ENCODE data around the gene MYBPC2. TPM values are rescaled to one million over a fixed set of nuclear protein-coding genes. Genes with fewer than 3 reads are reported as not detected.
A peak's percentile ranks its signal among the peaks of the same experiment; 100 is the strongest.

The MYBPC2 gene
- total and polyA plus RNA-seq, 9 donors, result 15.6 to 93.4 (median 62.2) TPM

DNA sequence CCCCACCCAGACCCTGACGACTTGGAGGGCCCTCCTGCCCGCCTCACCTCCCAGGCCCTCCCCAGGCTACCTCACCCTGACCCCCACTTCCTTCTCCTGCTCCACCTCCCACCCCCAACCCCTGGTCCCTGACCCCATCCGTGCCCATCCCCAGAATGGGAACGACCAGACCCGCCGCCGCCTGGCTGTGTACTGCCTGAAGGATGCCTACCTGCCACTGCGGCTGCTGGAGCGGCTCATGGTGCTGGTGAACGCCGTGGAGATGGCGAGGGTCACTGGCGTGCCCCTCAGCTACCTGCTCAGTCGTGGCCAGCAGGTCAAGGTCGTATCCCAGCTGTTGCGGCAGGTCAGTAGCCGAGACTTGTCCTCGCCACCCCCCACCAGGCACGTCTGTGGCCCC is 25.9 kb upstream of the MYBPC2 start:
- WGBS (ENCODE audit: insufficient coverage), result 94% methylated on average over 19 of the region's 19 CpGs
- no peaks in the 10 kb centered on the region for H3K4me1 ChIP-seq (ENCODE audit: control insufficient read depth, insufficient read depth, low read length)
- H3K4me3 ChIP-seq (ENCODE audit: low read length), result no peak overlapping the region
- peaks cover 57% of the 10 kb centered on the region for H3K36me3 ChIP-seq (ENCODE audit: control insufficient read depth, insufficient read depth, low read length)
- H3K9me3 ChIP-seq (replicated peaks; ENCODE audit: control insufficient read depth, low read depth, low read length), result no peaks in the 10 kb centered on the region
- no peaks in the 10 kb centered on the region for H3K27me3 ChIP-seq (ENCODE audit: control insufficient read depth, insufficient read depth, low read length)
- no peak overlapping the region for H3K27ac ChIP-seq (ENCODE audit: low read length)
- DNase-seq, result no peak

DNA sequence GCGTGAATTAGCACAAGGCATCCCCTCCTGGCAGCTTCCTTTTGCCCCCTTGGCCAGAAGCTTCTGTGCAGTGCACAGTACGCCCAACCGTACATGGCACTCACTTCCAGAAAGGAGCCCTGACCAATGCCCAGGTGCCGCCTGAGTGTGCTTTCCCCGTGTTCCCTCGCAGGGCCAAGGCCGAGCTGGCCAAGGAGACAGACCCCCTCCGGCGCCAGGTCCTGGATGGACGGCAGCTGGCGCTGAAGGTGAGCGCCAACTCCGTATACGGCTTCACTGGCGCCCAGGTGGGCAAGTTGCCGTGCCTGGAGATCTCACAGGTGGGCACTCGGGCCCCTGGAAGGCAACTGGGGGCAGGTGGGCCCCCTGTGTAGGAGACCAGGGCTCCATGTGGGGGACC is 23.3 kb upstream of the MYBPC2 start:
- peaks cover 42% of the 10 kb centered on the region for H3K36me3 ChIP-seq (ENCODE audit: control insufficient read depth, insufficient read depth, low read length)
- no peak overlapping the region for H3K4me3 ChIP-seq (ENCODE audit: low read length)
- no peaks in the 10 kb centered on the region for H3K27me3 ChIP-seq (ENCODE audit: control insufficient read depth, insufficient read depth, low read length)
- H3K27ac ChIP-seq (ENCODE audit: low read length), result no peak overlapping the region
- 94% methylated on average over 17 of the region's 17 CpGs for WGBS (ENCODE audit: insufficient coverage)
- no peaks in the 10 kb centered on the region for H3K9me3 ChIP-seq (replicated peaks; ENCODE audit: control insufficient read depth, low read depth, low read length)
- no peak for DNase-seq
- H3K4me1 ChIP-seq (ENCODE audit: control insufficient read depth, insufficient read depth, low read length), result no peaks in the 10 kb centered on the region

DNA sequence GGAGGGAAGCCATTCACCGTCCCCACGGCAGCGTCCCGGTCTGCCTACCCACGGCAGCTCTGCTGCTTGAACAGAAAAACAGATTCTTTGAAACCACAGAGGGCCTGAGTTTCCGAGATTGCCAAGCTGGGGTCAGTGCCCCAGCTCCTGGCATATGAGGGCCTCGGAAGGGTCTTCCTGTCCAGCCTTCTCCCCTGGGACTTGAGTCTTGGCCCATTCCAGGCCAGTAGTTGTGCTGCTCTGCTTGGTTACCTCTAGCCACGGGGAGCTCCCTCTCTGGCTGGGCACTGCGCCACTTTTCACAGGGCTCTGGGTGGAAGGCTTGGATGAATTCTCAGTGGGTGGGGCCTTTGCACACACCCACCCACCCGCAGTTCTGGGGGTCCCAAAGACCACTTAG is 22.6 kb upstream of the MYBPC2 start:
- 80% methylated on average over 7 of the region's 10 CpGs for WGBS (ENCODE audit: insufficient coverage)
- peaks cover 3% of the 10 kb centered on the region for H3K4me1 ChIP-seq (ENCODE audit: control insufficient read depth, insufficient read depth, low read length)
- H3K4me3 ChIP-seq (ENCODE audit: low read length), result no peak overlapping the region
- DNase-seq, result no peak
- no peaks in the 10 kb centered on the region for H3K9me3 ChIP-seq (replicated peaks; ENCODE audit: control insufficient read depth, low read depth, low read length)
- H3K36me3 ChIP-seq (ENCODE audit: control insufficient read depth, insufficient read depth, low read length), result peaks cover 41% of the 10 kb centered on the region
- H3K27me3 ChIP-seq (ENCODE audit: control insufficient read depth, insufficient read depth, low read length), result no peaks in the 10 kb centered on the region
- H3K27ac ChIP-seq (ENCODE audit: low read length), result no peak overlapping the region

DNA sequence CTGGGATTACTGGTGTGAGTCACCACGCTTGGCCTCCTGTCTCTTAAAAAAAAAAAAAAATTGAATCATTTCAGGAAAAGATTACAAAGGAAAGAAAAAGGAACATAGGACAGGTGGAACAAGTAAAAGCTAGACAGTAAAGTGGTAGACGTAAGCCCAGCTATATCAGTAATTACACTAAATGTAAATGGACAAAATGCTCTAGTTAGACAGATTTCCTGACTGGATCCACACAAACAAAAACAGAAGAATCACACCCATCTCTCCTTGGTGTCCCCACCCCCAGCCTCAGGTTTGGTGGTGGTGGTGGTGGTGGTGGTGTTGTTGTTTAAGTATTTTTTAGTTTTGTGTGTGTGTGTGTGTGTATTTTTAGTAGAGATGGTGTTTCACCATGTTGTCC is 20.3 kb upstream of the MYBPC2 start:
- peaks cover 4% of the 10 kb centered on the region for H3K27me3 ChIP-seq (ENCODE audit: control insufficient read depth, insufficient read depth, low read length)
- no peak overlapping the region for H3K4me3 ChIP-seq (ENCODE audit: low read length)
- H3K36me3 ChIP-seq (ENCODE audit: control insufficient read depth, insufficient read depth, low read length), result peaks cover 25% of the 10 kb centered on the region
- H3K27ac ChIP-seq (ENCODE audit: low read length), result no peak overlapping the region
- DNase-seq, result no peak
- H3K4me1 ChIP-seq (ENCODE audit: control insufficient read depth, insufficient read depth, low read length), result peaks cover 3% of the 10 kb centered on the region
- no CpG with 5 or more reads among the region's 2 CpGs for WGBS (ENCODE audit: insufficient coverage)
- H3K9me3 ChIP-seq (replicated peaks; ENCODE audit: control insufficient read depth, low read depth, low read length), result no peaks in the 10 kb centered on the region

DNA sequence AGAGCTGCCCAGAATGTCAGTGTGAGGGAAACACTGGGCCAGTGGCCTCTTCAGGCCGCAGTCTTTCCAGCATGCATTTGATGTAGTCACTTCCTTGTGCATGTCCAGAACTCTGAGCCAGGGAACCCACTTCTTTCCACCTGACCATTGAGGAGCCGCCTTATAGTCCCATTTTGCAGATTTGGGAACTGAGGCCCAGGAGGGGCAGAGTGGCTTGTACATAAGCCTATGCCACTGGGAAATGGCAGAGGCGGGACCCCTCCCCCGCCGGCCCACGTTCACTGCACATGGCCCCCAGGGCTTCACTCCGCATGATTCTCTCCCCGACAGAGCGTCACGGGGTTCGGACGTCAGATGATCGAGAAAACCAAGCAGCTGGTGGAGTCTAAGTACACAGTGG is 19.6 kb upstream of the MYBPC2 start:
- Histone ChIP-seq H3K27ac (ENCODE audit: low read length) (no peak overlapping the region), H3K4me1 (ENCODE audit: control insufficient read depth, insufficient read depth, low read length) (peaks cover 3% of the 10 kb centered on the region), H3K36me3 (ENCODE audit: control insufficient read depth, insufficient read depth, low read length) (peaks cover 25% of the 10 kb centered on the region), H3K9me3 (replicated peaks; ENCODE audit: control insufficient read depth, low read depth, low read length) (no peaks in the 10 kb centered on the region), H3K27me3 (ENCODE audit: control insufficient read depth, insufficient read depth, low read length) (peaks cover 9% of the 10 kb centered on the region), H3K4me3 (ENCODE audit: low read length) (no peak overlapping the region)
- WGBS (ENCODE audit: insufficient coverage), result 83% methylated on average over 10 of the region's 13 CpGs
- no peak for DNase-seq

DNA sequence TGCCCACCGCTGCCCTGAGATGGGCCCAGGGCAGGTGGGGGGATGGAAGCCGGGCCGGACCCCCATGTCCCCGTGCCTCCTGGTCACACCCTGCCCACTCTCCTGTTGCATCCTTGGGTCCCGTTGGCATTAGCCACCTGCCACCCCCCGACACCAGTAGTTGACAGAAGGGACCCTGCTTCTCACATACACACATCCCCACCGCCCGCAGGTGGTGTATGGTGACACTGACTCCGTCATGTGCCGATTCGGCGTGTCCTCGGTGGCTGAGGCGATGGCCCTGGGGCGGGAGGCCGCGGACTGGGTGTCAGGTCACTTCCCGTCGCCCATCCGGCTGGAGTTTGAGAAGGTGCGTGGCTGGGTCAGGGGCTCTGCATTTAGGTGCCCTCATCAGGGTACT is 19.2 kb upstream of the MYBPC2 start:
- no peak overlapping the region for H3K4me3 ChIP-seq (ENCODE audit: low read length)
- peaks cover 25% of the 10 kb centered on the region for H3K36me3 ChIP-seq (ENCODE audit: control insufficient read depth, insufficient read depth, low read length)
- no peak for DNase-seq
- H3K27me3 ChIP-seq (ENCODE audit: control insufficient read depth, insufficient read depth, low read length), result peaks cover 13% of the 10 kb centered on the region
- H3K4me1 ChIP-seq (ENCODE audit: control insufficient read depth, insufficient read depth, low read length), result peaks cover 7% of the 10 kb centered on the region
- WGBS (ENCODE audit: insufficient coverage), result 93% methylated on average over 21 of the region's 21 CpGs
- no peaks in the 10 kb centered on the region for H3K9me3 ChIP-seq (replicated peaks; ENCODE audit: control insufficient read depth, low read depth, low read length)
- H3K27ac ChIP-seq (ENCODE audit: low read length), result no peak overlapping the region

DNA sequence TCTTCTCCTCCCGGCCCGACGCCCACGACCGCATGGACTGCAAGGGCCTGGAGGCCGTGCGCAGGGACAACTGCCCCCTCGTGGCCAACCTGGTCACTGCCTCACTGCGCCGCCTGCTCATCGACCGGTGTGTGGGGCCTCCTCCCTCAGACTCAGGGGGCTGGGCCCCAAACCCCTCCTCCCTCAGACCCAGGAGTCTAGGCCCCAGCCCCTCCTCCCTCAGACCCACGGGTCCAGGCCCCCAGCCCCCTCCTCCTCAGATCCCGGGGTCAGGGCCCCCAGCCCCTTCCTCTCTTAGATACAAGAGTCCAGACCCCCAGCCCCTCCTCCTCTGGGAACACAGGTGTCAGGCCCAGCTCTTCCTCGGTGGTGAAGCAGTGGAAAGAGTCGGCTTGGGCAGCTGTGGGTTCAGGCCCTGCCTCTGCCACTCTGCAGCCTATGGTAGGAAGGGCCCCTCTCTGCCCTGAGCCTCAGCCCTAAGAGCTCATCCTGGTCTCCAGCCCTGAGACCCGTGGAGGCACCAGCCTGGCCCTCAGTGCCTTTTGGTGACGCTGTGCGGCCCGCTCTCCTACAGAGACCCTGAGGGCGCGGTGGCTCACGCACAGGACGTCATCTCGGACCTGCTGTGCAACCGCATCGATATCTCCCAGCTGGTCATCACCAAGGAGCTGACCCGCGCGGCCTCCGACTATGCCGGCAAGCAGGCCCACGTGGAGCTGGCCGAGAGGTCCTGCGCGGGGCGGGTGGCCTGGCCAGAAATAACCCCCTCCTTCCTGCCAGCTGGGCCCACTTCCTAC is 17.6 kb upstream of the MYBPC2 start:
- H3K4me3 ChIP-seq (ENCODE audit: low read length), result no peak overlapping the region

DNA sequence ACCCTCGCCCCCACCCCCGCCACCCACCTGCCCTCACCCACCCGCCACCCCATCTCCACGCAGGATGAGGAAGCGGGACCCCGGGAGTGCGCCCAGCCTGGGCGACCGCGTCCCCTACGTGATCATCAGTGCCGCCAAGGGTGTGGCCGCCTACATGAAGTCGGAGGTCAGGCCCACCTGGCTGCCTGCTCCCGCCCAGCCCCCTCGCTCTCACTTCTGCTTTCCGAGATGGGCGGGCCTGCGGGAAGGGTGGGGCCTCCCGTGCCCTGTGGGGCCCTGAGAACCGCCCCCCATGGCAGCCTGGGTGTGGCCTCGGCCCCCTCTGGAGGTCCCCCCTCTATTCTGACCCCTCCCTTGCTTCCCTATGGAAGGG is 17.0 kb upstream of the MYBPC2 start:
- H3K27ac ChIP-seq (ENCODE audit: low read length), result no peak overlapping the region
- WGBS (ENCODE audit: insufficient coverage), result 68% methylated on average over 16 of the region's 22 CpGs
- H3K4me1 ChIP-seq (ENCODE audit: control insufficient read depth, insufficient read depth, low read length), result peaks cover 14% of the 10 kb centered on the region
- peaks cover 31% of the 10 kb centered on the region for H3K27me3 ChIP-seq (ENCODE audit: control insufficient read depth, insufficient read depth, low read length)
- no peak overlapping the region for H3K4me3 ChIP-seq (ENCODE audit: low read length)
- H3K36me3 ChIP-seq (ENCODE audit: control insufficient read depth, insufficient read depth, low read length), result peaks cover 4% of the 10 kb centered on the region
- H3K9me3 ChIP-seq (replicated peaks; ENCODE audit: control insufficient read depth, low read depth, low read length), result no peaks in the 10 kb centered on the region
- no peak for DNase-seq

More for the DNA sequence above, 17.6 kb upstream of the MYBPC2 start:
- Histone ChIP-seq H3K9me3 (replicated peaks; ENCODE audit: control insufficient read depth, low read depth, low read length) (no peaks in the 10 kb centered on the region), H3K27me3 (ENCODE audit: control insufficient read depth, insufficient read depth, low read length) (peaks cover 28% of the 10 kb centered on the region), H3K36me3 (ENCODE audit: control insufficient read depth, insufficient read depth, low read length) (peaks cover 10% of the 10 kb centered on the region), H3K27ac (ENCODE audit: low read length) (no peak overlapping the region), H3K4me1 (ENCODE audit: control insufficient read depth, insufficient read depth, low read length) (peaks cover 14% of the 10 kb centered on the region)
- peak; percentile 65 for DNase-seq
- 48% methylated on average over 28 of the region's 37 CpGs for WGBS (ENCODE audit: insufficient coverage)

DNA sequence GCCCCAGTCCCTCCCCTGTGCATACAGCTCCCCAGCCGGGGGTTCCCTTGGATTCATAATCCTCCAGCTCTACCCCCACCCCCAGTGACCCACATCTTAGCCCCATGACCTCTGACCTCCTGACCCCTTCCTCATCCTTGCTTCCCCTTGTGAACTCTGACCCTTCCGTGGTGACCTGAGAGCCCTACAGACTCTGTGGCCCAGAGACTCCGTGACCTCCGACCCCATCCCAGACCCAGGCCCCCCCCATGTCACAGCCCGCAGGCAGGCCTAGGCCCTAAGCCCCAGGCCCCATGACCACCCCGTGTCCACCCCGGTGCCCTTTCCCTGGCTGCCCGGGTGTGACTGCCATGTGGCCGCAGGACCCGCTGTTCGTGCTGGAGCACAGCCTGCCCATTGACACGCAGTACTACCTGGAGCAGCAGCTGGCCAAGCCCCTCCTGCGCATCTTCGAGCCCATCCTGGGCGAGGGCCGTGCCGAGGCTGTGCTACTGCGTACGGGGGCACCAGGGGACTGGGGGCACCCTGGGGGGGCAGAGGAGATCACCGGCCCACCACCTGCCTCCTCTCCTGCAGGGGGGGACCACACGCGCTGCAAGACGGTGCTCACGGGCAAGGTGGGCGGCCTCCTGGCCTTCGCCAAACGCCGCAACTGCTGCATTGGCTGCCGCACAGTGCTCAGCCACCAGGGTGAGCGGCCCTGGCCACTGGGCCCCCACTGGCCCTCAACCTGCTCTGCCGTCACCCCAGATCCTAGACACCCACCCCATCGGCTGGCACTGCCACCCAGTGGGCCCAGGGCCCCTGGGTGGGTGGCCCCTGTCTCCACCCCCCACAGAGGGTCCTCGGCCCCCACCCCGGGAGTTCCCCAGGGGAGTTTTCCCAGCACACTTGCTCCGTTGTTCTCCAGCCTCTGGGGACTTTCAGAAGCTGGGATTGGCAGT is 16.4 kb upstream of the MYBPC2 start:
- H3K27ac ChIP-seq (ENCODE audit: low read length), result no peak overlapping the region
- WGBS (ENCODE audit: insufficient coverage), result 86% methylated on average over 33 of the region's 35 CpGs
- no peak for DNase-seq
- no peaks in the 10 kb centered on the region for H3K36me3 ChIP-seq (ENCODE audit: control insufficient read depth, insufficient read depth, low read length)
- H3K4me1 ChIP-seq (ENCODE audit: control insufficient read depth, insufficient read depth, low read length), result peaks cover 14% of the 10 kb centered on the region
- H3K4me3 ChIP-seq (ENCODE audit: low read length), result no peak overlapping the region
- peaks cover 32% of the 10 kb centered on the region for H3K27me3 ChIP-seq (ENCODE audit: control insufficient read depth, insufficient read depth, low read length)
- H3K9me3 ChIP-seq (replicated peaks; ENCODE audit: control insufficient read depth, low read depth, low read length), result no peaks in the 10 kb centered on the region
